Ishikawa (cell line): ENCODE measurements around the gene IGLL5.

Experiments used
- CEBPB ChIP-seq: IDR thresholded peaks from 2 replicates; pipeline ENCODE4 v1.6.1; 2012
- CREB1 ChIP-seq: IDR thresholded peaks from 2 replicates; pipeline ENCODE4 v1.6.1; 2012; ENCODE audit warnings: low read depth
- EGR1 ChIP-seq: IDR thresholded peaks from 2 replicates; pipeline ENCODE4 v1.6.1; 2012
- EP300 ChIP-seq: IDR thresholded peaks from 2 replicates; pipeline ENCODE4 v1.6.1; 2012; ENCODE audit warnings: borderline replicate concordance
- FOXM1 ChIP-seq: IDR thresholded peaks from 2 replicates; pipeline ENCODE4 v1.6.1; 2012; ENCODE audit warnings: low read depth, borderline replicate concordance
- MAX ChIP-seq: IDR thresholded peaks from 2 replicates; pipeline ENCODE4 v1.6.1; 2012
- NFIC ChIP-seq: IDR thresholded peaks from 2 replicates; pipeline ENCODE4 v1.6.1; 2012
- RAD21 ChIP-seq: IDR thresholded peaks from 2 replicates; pipeline ENCODE4 v1.6.1; 2012; ENCODE audit warnings: low read depth
- REST ChIP-seq: IDR thresholded peaks from 2 replicates; pipeline ENCODE4 v1.6.1; 2012; ENCODE audit warnings: low read depth, mild to moderate bottlenecking
- TAF1 ChIP-seq: IDR thresholded peaks from 2 replicates; pipeline ENCODE4 v1.6.1; 2012; ENCODE audit warnings: low read depth, mild to moderate bottlenecking
- TCF12 ChIP-seq: IDR thresholded peaks from 2 replicates; pipeline ENCODE4 v1.6.1; 2012; ENCODE audit warnings: low read depth
- TEAD4 ChIP-seq: IDR thresholded peaks from 2 replicates; pipeline ENCODE4 v1.6.1; 2012
- USF1 ChIP-seq: IDR thresholded peaks from 2 replicates; pipeline ENCODE4 v1.6.1; 2012
- YY1 ChIP-seq: IDR thresholded peaks from 2 replicates; pipeline ENCODE4 v1.6.1; 2012; ENCODE audit warnings: low read depth
- ZBTB7A ChIP-seq: IDR thresholded peaks from 2 replicates; pipeline ENCODE4 v1.6.1; 2012; ENCODE audit warnings: low read depth

IGLL5 gene

DNA sequence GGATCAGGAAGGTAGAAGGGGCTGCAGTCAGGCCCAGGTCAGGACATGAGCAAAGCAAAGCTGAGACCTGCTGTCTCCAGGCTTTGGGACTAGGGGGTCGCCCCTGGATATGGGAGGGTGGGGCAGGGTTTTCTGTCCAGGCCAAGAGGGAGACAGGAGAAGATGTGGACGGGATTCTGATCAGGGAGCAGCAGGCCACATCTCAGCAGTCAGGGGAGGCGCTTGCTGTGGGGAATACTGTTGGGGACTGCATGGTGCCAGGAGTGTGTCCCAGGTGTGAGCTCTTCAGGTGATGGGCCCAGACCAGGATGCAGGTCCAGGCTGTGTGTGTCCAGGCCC is 29.3 kb downstream of the IGLL5 start:
- TF ChIP-seq ZBTB7A, result no peak
- no peak for TF ChIP-seq USF1
- TF ChIP-seq EGR1, result no peak
- TF ChIP-seq YY1, result no peak
- no peak for TF ChIP-seq MAX

DNA sequence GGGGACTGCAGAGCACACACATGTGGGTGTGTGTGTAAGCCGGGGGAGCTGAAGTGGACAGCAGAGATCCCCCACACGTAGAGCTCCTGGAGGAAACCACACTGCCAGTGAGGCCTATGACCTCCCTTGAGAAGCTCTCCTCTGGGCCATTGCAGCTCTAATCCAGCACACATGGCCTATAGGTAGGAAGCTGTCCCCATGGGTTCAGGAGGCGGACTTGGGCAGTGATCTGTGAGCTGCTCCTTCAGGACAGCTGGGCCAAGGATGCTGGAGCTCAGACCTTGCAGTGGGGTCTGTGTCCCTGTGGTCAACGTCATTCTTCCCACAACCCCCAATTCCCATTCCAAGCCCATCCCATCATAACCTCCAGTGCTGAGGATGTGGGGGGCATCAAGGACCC is 29.8 kb downstream of the IGLL5 start:
- no peak for TF ChIP-seq CEBPB
- TF ChIP-seq CREB1, result no peak
- TF ChIP-seq TCF12, result no peak
- TF ChIP-seq MAX, result no peak
- no peak for TF ChIP-seq TEAD4
- TF ChIP-seq ZBTB7A, result no peak
- TF ChIP-seq FOXM1, result no peak
- no peak for TF ChIP-seq EP300
- TF ChIP-seq USF1, result no peak
- no peak for TF ChIP-seq NFIC
- TF ChIP-seq REST, result no peak
- no peak for TF ChIP-seq EGR1
- TF ChIP-seq RAD21, result no peak
- TF ChIP-seq YY1, result no peak

DNA sequence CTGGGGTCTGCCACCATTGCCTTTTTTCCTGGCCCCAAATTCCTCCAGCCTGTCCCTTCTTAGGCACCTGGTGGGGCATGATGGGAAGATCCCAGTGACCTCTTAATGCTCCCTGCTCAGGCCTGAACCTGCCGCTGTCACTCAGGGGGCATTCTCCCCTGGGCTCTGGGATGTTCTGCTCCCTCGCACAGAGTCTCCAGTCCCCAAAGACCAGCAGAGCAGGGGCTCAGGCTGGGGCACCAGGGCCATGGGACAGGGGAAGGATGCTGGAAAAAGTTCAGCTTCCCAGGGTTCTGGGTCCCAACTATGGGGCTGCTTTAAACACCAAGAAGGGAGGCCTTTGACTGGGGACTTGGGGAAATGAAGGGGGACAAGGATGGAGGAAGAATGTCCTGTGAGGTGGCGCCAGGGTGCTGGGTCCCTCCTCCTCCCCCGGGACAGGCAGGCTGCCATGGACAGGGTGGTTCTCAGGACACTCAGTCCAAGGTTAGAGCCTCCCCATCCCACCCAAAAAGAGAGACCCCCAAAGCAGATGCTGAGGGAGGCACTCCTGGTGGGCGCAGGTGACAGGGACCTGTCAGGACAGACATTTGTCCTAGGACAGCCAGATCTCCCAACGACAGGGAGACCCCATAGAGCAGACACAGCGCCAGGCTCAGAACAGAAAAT is 30.8 kb downstream of the IGLL5 start:
- no peak for TF ChIP-seq FOXM1
- TF ChIP-seq USF1, result no peak

DNA sequence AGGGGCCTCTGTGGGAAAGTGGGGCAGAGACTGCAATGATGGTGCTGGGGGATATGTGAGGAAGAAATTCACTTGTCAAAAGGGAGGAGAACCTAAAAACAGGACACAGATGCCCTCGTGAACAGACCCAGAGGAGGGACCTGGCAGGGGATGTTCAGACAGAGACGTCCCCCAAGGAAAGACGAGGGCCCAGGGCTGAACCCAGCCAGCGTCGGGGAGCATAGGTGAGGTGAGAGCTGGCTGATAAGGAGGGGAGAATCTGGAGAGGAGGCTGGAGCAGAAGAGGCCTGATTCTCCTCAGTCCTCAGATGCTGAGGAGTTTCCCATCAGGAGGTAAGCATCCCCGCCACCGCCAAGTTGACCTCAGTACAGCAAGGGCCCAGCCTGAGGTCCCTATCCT is 31.4 kb downstream of the IGLL5 start:
- no peak for TF ChIP-seq REST
- TF ChIP-seq FOXM1, result no peak
- no peak for TF ChIP-seq EP300
- TF ChIP-seq MAX, result no peak
- TF ChIP-seq RAD21, result no peak
- no peak for TF ChIP-seq TCF12
- no peak for TF ChIP-seq CEBPB
- no peak for TF ChIP-seq TEAD4
- TF ChIP-seq NFIC, result no peak
- no peak for TF ChIP-seq CREB1
- no peak for TF ChIP-seq ZBTB7A
- no peak for TF ChIP-seq YY1
- TF ChIP-seq EGR1, result no peak
- TF ChIP-seq TAF1, result no peak
- no peak for TF ChIP-seq USF1

GRCh38 chr22:22920104-22920654 is 32.6 kb downstream of the IGLL5 start:
- no peak for TF ChIP-seq TCF12
- no peak for TF ChIP-seq EP300
- TF ChIP-seq RAD21, result no peak
- no peak for TF ChIP-seq CREB1
- TF ChIP-seq ZBTB7A, result no peak
- TF ChIP-seq CEBPB, result no peak
- TF ChIP-seq TAF1, result no peak
- no peak for TF ChIP-seq MAX
- no peak for TF ChIP-seq YY1
- TF ChIP-seq EGR1, result no peak
- no peak for TF ChIP-seq USF1
- no peak for TF ChIP-seq TEAD4
- TF ChIP-seq FOXM1, result no peak
- TF ChIP-seq REST, result no peak
- no peak for TF ChIP-seq NFIC
